Measurements from ENCODE around the gene DGKD. TPM values are rescaled to one million over a fixed set of nuclear protein-coding genes. Genes with fewer than 3 reads are reported as not detected.

The DGKD gene
- total and polyA plus RNA-seq, 2 donors (not counting 1 experiment from before 2014, with no cell fraction given) = 224 to 396 TPM

- Histone ChIP-seq H3K9me3 (ENCODE audit: control extremely low read depth in 1 of 3, control insufficient read depth in 2 of 3, insufficient read depth in 1 of 3, low read length in 2 of 3) (no peaks in the 10 kb centered on the region), H4K20me1 (ENCODE audit: control insufficient read depth, insufficient read depth, low read length, poor library complexity, severe bottlenecking) (peaks cover 54% of the 10 kb centered on the region), H3K27me3 (replicated peaks in 1 of 4; ENCODE audit: control extremely low read depth in 1 of 4, control insufficient read depth in 3 of 4, insufficient read depth in 4 of 4, low read length in 3 of 4) (no peaks in the 10 kb centered on the region), H3K4me3 (ENCODE audit: control extremely low read depth in 1 of 5, extremely low read depth in 1 of 5, insufficient read depth in 1 of 5, low read depth in 2 of 5, low read length in 4 of 5) (no peak overlapping the region), H3K4me2 (replicated peaks; ENCODE audit: low read depth, low read length, poor library complexity, severe bottlenecking) (no peak overlapping the region), H3K79me2 (ENCODE audit: control insufficient read depth, insufficient read depth, low read length) (peaks cover 25% of the 10 kb centered on the region), H2AFZ (ENCODE audit: insufficient read depth, low read depth, low read length, poor library complexity, severe bottlenecking) (no peak overlapping the region), H3K27ac (ENCODE audit: low read length in 2 of 2) (no peak overlapping the region), H3K9ac (ENCODE audit: low read length) (no peak overlapping the region), H3K4me1 (ENCODE audit: control insufficient read depth in 2 of 2, insufficient read depth in 2 of 2, low read length in 2 of 2) (no peaks in the 10 kb centered on the region), H3K36me3 (replicated peaks in 1 of 2; ENCODE audit: control extremely low read depth in 1 of 2, control insufficient read depth in 1 of 2, extremely low read depth in 1 of 2, insufficient read depth in 2 of 2, low read length in 1 of 2) (peaks cover 30 to 97% of the 10 kb centered on the region in 2 experiments)
- no peaks in the 10 kb centered on the region for H3K27me3 Mint-ChIP-seq
- TF ChIP-seq EZH2 (IDR thresholded peaks at IDR 0.05; ENCODE audit: borderline replicate concordance, insufficient read depth, low read depth, low read length, poor library complexity, severe bottlenecking) (no peak), CTCF (IDR thresholded peaks at IDR 0.05) (no peak)
- intact Hi-C loops (cut with micrococcal nuclease) = no loop called here
- CTCF ChIA-PET = no interaction called here
- H3K9me3 Mint-ChIP-seq (ENCODE audit: insufficient read depth) = no peaks in the 10 kb centered on the region
- WGBS (ENCODE audit: insufficient coverage) = 96% methylated on average over 5 of the region's 5 CpGs
- POLR2A ChIA-PET = no interaction called here
- ATAC-seq (ENCODE audit: low read depth) = no peak
- DNase-seq = no peak
- H3K4me3 Mint-ChIP-seq = no peak overlapping the region
- peak overlapping the region; percentile 11 for H3K27ac Mint-ChIP-seq
- no peaks in the 10 kb centered on the region for H3K4me1 Mint-ChIP-seq
These were observed 103.1 kb downstream of the DGKD start for GRCh38 chr2:233457356-233457755.

DNA sequence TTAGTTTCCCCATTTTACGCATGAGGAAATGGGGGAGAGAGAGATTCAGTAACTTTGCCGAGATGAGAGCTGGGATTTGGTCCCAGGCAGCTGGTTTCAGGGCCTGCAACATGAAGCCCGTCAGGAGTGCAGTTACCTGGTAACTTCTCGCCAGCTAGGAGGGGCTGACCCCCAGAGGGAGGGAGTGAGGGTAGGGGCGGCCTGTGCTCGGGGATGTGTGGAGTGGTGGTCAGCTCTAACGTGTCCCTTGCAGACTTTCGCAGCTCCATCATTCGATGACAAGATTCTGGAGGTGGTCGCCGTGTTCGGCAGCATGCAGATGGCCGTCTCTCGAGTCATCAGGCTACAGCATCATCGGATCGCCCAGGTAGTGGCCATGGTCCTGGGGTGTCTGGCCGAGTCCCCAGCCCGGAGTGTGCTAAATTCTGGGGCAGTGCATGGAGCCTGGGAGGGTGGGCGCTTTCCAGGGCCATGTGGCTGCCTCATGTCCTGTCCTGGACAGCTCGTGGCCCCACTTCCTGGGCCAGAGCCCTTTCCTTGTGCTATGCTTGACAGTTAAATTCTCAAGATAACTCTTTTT is 103.8 kb downstream of the DGKD start:
- no peak overlapping the region for H3K9ac ChIP-seq (ENCODE audit: low read length)
- peaks cover 50% of the 10 kb centered on the region for H4K20me1 ChIP-seq (ENCODE audit: control insufficient read depth, insufficient read depth, low read length, poor library complexity, severe bottlenecking)
- Mint-ChIP-seq H3K4me3 (no peak overlapping the region), H3K4me1 (no peaks in the 10 kb centered on the region), H3K27me3 (no peaks in the 10 kb centered on the region), H3K27ac (no peak overlapping the region), H3K9me3 (ENCODE audit: insufficient read depth) (no peaks in the 10 kb centered on the region)
- no peaks in the 10 kb centered on the region for H3K4me1 ChIP-seq (ENCODE audit: control insufficient read depth in 2 of 2, insufficient read depth in 2 of 2, low read length in 2 of 2)
- peaks cover 23 to 97% of the 10 kb centered on the region in 2 experiments for H3K36me3 ChIP-seq (replicated peaks in 1 of 2; ENCODE audit: control extremely low read depth in 1 of 2, control insufficient read depth in 1 of 2, extremely low read depth in 1 of 2, insufficient read depth in 2 of 2, low read length in 1 of 2)
- intact Hi-C loops (cut with micrococcal nuclease) = no loop called here
- no peak for DNase-seq
- no peak overlapping the region for H2AFZ ChIP-seq (ENCODE audit: insufficient read depth, low read depth, low read length, poor library complexity, severe bottlenecking)
- ChIA-PET CTCF (interaction anchor here (1.0 kb wide), 1 partner anchor 54 kb away, joined by 3 read pairs; no protein-coding TSS in a partner anchor), POLR2A (no interaction called here)
- H3K27me3 ChIP-seq (replicated peaks in 1 of 4; ENCODE audit: control extremely low read depth in 1 of 4, control insufficient read depth in 3 of 4, insufficient read depth in 4 of 4, low read length in 3 of 4) = no peaks in the 10 kb centered on the region
- no peaks in the 10 kb centered on the region for H3K9me3 ChIP-seq (ENCODE audit: control extremely low read depth in 1 of 3, control insufficient read depth in 2 of 3, insufficient read depth in 1 of 3, low read length in 2 of 3)
- H3K27ac ChIP-seq (ENCODE audit: low read length in 2 of 2) = no peak overlapping the region
- no peak for ATAC-seq (ENCODE audit: low read depth)
- no peak overlapping the region for H3K4me3 ChIP-seq (ENCODE audit: control extremely low read depth in 1 of 5, extremely low read depth in 1 of 5, insufficient read depth in 1 of 5, low read depth in 2 of 5, low read length in 4 of 5)
- peaks cover 20% of the 10 kb centered on the region for H3K79me2 ChIP-seq (ENCODE audit: control insufficient read depth, insufficient read depth, low read length)
- no peak overlapping the region for H3K4me2 ChIP-seq (replicated peaks; ENCODE audit: low read depth, low read length, poor library complexity, severe bottlenecking)
- 97% methylated on average over 17 of the region's 20 CpGs for WGBS (ENCODE audit: insufficient coverage)
- TF ChIP-seq EZH2 (IDR thresholded peaks at IDR 0.05; ENCODE audit: borderline replicate concordance, insufficient read depth, low read depth, low read length, poor library complexity, severe bottlenecking) (no peak), CTCF (IDR thresholded peaks at IDR 0.05) (no peak)
